Body of pancreas (tissue), 4 donors: ENCODE measurements around the gene UNC119B.

Source experiments
- CTCF ChIP-seq, 7 experiments: fragments of 450-650 bp in 4 of 7; fragments of 200-600 bp in 3 of 7; sonication (generic) in 3 of 7; IDR thresholded peaks; one replicate each; pipeline ENCODE4 v1.5.1; 2016 to 2019; ENCODE audit warnings: antibody characterized with exemption in 7 of 7
- POLR2A ChIP-seq, 3 donors: fragments of 450-650 bp; IDR thresholded peaks; one replicate each; pipeline ENCODE4 v1.6.1; 2016; ENCODE audit warnings: antibody characterized with exemption in 3 of 3, mild to moderate bottlenecking in 2 of 3

GRCh38 chr12:120720234-120720986 lies 10.2 kb downstream of the UNC119B start:
- TF ChIP-seq CTCF (IDR thresholded peaks at IDR 0.05) (no peak), POLR2A (IDR thresholded peaks at IDR 0.05) (no peak)
